Measurements from ENCODE around the gene ABLIM1. TPM values are rescaled to one million over a fixed set of nuclear protein-coding genes. Genes with fewer than 3 reads are reported as not detected.

The ABLIM1 gene
- total RNA-seq, 1 experiment from 2014 or later = 10.4 TPM

DNA sequence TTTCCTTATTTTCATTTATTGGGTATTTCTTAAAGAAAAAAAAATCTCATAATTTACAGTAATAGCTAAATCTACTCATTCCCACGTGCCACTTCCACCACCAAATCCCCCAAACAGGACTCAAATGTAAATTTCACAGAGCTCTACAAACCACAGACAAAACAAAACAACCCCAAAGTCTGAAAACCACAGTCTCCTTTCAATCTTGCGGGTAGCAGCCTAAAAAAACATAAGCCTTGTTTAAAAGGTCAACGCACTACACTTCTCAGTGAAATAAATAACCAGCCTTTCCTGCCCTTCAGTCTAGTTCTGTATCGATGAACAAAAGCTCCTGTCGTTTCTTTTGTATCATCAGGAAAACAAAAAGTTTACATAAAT lies 132.0 kb downstream of the ABLIM1 start:
- Histone ChIP-seq H3K9me3 (replicated peaks) (no peaks in the 10 kb centered on the region), H3K4me3 (no peak overlapping the region)
- peak in 1 of 2 experiments; percentile 47 for DNase-seq (ENCODE audit: low read depth in 1 of 2, low spot score in 2 of 2)

DNA sequence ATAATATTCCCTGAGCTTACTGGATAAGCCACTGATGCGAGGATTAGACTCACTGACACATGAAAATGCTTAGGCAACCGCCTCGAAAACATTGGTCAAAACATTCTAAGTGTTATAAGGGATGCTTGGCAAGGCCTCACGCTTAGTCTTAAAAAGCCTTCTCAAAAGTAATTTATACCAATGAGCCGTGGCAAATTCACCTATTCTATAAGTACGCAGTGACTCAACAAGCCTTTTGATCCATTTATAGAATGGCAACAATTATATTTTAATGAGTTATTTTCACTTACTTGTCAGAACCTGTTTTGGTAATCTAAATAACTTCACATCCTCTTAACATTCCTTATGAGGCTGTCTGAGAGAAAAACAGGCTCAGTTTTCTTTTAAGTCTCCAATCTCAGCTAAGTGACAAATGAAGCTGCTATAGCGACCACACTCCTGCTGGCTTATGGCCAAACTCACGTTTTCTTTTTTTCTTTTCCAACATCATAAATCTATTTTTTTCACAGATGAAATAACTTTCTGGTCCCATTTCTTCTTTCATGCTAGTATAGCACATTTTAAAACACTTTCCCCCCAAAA lies 132.6 kb downstream of the ABLIM1 start:
- no peaks in the 10 kb centered on the region for H3K9me3 ChIP-seq (replicated peaks)
- no peak overlapping the region for H3K27ac ChIP-seq
- H3K36me3 ChIP-seq = no peaks in the 10 kb centered on the region
- H3K27me3 ChIP-seq (replicated peaks) = no peaks in the 10 kb centered on the region
- DNase-seq (ENCODE audit: low read depth in 1 of 2, low spot score in 2 of 2) = no peak
- no peak overlapping the region for H3K4me3 ChIP-seq
- H3K4me1 ChIP-seq (replicated peaks) = peaks cover 35% of the 10 kb centered on the region

More for the DNA sequence above, 132.0 kb downstream of the ABLIM1 start:
- no peaks in the 10 kb centered on the region for H3K36me3 ChIP-seq
- no peak overlapping the region for H3K27ac ChIP-seq
- no peaks in the 10 kb centered on the region for H3K27me3 ChIP-seq (replicated peaks)
- H3K4me1 ChIP-seq (replicated peaks) = peaks cover 35% of the 10 kb centered on the region

DNA sequence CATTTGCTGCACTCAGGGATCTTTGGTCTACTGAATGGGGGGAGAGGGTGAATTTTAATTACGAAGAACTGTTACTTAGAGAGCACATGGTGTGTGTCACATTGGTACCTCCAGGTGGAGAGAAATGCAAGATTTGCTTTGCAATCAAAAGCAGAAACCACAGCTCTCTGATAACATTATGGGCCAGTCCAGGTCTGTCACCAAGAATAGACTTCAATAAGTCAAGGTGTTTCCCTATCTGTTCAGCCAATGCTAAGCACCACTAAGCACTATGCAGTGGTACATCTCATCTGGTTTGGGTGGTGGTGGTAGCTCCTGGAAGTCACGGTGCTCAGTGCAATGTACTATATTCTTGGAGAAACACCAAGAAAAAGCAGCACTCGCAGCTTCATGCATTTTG lies 134.2 kb downstream of the ABLIM1 start:
- H3K9me3 ChIP-seq (replicated peaks) = no peaks in the 10 kb centered on the region
- no peaks in the 10 kb centered on the region for H3K27me3 ChIP-seq (replicated peaks)
- no peak overlapping the region for H3K27ac ChIP-seq
- DNase-seq (ENCODE audit: low read depth in 1 of 2, low spot score in 2 of 2) = no peak
- H3K4me1 ChIP-seq (replicated peaks) = peaks cover 50% of the 10 kb centered on the region
- H3K4me3 ChIP-seq = no peak overlapping the region
- H3K36me3 ChIP-seq = no peaks in the 10 kb centered on the region

DNA sequence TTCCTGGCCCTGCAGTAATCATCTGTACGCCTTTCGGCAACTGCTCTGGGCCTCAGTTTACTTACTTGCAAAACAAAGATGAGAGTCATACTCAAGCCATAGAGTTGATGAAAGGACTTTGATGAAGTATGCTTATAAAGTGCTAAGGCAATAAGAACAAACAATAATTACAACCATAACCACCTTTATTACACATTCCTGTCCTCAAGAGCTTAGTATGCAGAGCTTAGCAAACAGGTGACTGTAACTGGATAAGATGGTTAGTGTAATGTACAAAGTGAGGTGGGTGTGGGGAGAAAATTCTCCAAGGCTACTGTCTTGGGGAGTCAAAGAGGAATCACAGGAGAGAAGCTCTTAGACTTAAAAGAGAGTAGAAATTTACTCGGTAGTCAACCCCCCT lies 136.8 kb downstream of the ABLIM1 start:
- DNase-seq (ENCODE audit: low read depth in 1 of 2, low spot score in 2 of 2) = no peak
- no peaks in the 10 kb centered on the region for H3K36me3 ChIP-seq
- H3K27me3 ChIP-seq (replicated peaks) = no peaks in the 10 kb centered on the region

DNA sequence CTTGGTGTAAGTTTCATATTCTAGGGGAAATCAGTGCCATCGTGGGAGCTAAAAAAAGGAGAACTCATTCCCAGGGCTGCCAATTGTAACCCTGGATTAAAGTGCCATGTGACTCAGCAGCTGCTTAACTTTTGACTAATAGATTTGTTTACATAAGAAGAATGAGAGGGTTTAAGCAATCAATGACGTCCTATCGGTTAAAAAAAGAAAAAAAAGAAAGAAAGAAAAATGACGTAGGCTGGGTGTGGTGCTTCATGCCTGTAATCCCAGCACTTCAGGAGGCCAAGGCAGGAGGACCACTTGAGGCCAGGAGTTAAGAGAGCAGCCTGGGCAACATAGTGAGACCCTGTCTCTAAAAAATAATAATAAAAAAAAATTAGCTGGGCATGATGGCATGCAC lies 137.6 kb downstream of the ABLIM1 start:
- Histone ChIP-seq H3K27ac (peak overlapping the region; percentile 26; the same call in 1 of the 2 replicates), H3K4me1 (replicated peaks) (peaks cover 40% of the 10 kb centered on the region), H3K9me3 (replicated peaks) (no peaks in the 10 kb centered on the region), H3K4me3 (no peak overlapping the region), H3K27me3 (replicated peaks) (no peaks in the 10 kb centered on the region), H3K36me3 (no peaks in the 10 kb centered on the region)
- DNase-seq (ENCODE audit: low read depth in 1 of 2, low spot score in 2 of 2) = peak in 1 of 2 experiments; percentile 70

More for the DNA sequence above, 136.8 kb downstream of the ABLIM1 start:
- H3K4me1 ChIP-seq (replicated peaks) = peaks cover 47% of the 10 kb centered on the region
- H3K4me3 ChIP-seq = no peak overlapping the region
- H3K27ac ChIP-seq = no peak overlapping the region
- no peaks in the 10 kb centered on the region for H3K9me3 ChIP-seq (replicated peaks)

DNA sequence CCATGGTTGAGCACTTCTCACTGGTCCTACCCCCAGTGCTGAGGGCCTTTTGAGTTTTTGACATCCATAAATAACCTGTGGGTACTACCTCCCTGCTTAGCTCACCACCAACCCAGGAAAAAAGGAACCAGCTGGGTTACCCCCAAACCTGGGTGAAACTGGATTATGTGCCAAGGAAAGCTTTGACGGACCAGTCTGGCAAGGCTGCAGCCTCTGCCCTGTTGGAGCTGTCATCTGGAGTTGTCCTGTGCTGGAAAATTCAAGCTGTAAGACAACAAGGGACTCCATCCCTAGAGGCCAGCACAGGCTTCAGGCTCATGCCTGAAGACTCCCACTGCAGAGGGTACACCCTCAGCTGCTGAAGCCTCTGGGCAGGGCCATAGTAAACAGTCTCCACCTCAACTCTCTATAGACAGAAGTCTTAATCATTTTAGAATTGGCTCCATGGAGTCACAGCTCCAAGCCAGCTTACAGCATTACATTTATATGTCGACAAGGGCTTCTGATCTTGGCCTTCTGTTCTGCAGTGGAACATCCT lies 138.2 kb downstream of the ABLIM1 start:
- no peaks in the 10 kb centered on the region for H3K9me3 ChIP-seq (replicated peaks)
- peak overlapping the region; percentile 26; the same call in 1 of the 2 replicates for H3K27ac ChIP-seq
- DNase-seq (ENCODE audit: low read depth in 1 of 2, low spot score in 2 of 2) = no peak

DNA sequence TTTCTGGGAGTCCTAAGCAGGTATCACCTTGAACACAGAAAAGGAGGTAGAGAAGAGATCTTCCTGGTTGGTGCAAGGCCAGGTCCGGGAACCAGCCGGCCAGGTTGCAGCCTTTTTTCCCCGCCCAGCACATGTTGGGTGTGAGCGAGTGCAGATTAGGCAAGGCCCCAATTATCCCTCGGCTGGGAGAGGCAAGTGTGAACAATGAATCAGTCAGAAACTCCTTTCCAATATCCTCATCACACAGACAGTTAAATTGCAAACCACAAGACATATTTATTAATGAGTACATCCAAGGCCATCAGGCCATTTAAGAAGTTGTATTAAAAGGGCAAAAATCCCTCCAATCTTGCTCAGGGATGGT lies 138.8 kb downstream of the ABLIM1 start:
- no peak overlapping the region for H3K4me3 ChIP-seq
- no peak overlapping the region for H3K27ac ChIP-seq
- no peaks in the 10 kb centered on the region for H3K9me3 ChIP-seq (replicated peaks)
- H3K27me3 ChIP-seq (replicated peaks) = no peaks in the 10 kb centered on the region
- DNase-seq (ENCODE audit: low read depth in 1 of 2, low spot score in 2 of 2) = no peak
- peaks cover 40% of the 10 kb centered on the region for H3K4me1 ChIP-seq (replicated peaks)
- H3K36me3 ChIP-seq = no peaks in the 10 kb centered on the region

More for the DNA sequence above, 138.2 kb downstream of the ABLIM1 start:
- Histone ChIP-seq H3K4me3 (no peak overlapping the region), H3K4me1 (replicated peaks) (peaks cover 40% of the 10 kb centered on the region), H3K36me3 (no peaks in the 10 kb centered on the region), H3K27me3 (replicated peaks) (no peaks in the 10 kb centered on the region)

DNA sequence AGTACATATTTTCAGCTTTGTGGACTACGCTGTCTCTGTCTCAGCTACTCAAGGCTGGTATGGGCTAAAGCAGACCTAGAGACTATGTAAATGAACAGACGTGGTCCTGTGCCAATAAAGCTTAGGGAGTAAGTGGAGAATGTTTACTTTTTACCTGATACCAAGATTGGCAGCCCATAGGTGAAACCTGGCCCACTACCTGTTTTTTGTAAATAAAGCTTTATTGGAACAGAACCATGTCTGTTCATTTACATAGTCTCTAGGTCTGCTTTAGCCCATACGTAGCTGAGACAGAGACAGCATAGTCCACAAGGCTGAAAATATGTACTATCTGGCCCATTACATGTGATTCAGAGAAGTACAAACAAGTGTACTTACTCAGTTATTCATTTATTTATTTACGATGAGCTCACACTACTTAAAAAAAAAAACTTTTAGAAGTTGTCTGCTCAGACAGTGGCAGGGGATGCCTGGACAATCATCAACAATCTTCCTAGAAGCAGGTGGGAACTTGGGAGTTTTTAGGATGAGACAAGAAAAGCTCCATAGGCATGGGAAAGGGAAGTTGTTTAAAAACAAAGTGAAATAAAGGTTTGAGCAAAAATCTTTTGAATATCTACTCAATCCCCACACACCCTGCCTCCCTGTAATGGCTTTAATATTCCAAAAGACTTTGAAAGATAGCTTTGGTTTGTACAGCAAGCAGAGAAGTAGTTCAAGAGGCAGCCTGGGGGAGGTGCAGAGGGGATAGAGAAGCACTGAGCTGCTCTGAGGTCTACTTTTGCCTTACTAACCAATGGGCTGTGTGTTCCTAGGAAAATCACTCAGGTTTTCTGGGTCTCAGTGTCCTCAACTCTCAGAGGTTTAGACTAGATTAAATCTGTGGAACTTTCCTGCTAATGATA lies 139.4 kb downstream of the ABLIM1 start:
- no peaks in the 10 kb centered on the region for H3K36me3 ChIP-seq
- peak in 1 of 2 experiments; percentile 31 for DNase-seq (ENCODE audit: low read depth in 1 of 2, low spot score in 2 of 2)
- peaks cover 38% of the 10 kb centered on the region for H3K4me1 ChIP-seq (replicated peaks)
- H3K4me3 ChIP-seq = no peak overlapping the region
- no peaks in the 10 kb centered on the region for H3K27me3 ChIP-seq (replicated peaks)
- no peak overlapping the region for H3K27ac ChIP-seq
- H3K9me3 ChIP-seq (replicated peaks) = no peaks in the 10 kb centered on the region

DNA sequence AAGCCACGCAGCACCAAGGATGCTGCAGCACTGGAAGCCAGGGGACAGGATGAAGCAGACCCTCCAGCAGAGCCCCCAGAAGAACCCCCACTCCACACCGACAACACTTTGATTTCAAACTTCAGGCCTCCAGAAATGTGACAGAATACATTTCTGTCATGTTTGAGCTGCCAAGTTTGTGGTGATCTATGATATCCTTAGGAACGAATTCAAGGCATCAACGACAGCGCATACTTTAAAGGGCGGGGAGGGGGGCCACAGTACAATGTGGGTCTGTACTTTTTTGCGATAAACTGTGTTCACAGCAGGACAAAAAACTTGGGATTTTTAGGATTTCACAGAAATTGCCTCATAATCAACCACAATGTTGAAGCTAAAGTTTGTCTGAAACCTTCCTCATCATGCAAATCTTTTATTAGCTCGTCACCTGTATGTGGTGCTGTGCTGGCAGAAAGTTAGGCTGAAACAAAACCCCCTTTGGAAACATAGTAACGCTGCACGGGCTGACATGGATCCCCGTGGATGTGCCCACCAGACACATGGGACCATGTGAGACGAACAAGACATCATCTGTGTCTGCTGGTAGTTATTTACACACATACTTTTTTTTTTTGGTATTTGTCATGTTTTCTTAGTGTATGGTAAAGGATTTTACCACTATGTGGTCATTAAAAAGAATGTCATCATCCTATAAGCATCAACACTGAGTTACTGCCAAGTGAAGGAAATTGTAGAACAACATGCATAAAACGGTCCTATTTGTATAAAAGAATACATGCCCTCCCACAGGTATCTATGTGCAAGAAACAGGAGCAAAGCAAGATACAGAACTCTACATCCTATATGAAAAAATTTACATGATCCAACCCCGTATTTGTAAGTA lies 140.5 kb downstream of the ABLIM1 start:
- DNase-seq (ENCODE audit: low read depth in 1 of 2, low spot score in 2 of 2) = no peak
- Histone ChIP-seq H3K4me1 (replicated peaks) (peaks cover 33% of the 10 kb centered on the region), H3K27ac (no peak overlapping the region), H3K4me3 (no peak overlapping the region), H3K36me3 (no peaks in the 10 kb centered on the region), H3K27me3 (replicated peaks) (no peaks in the 10 kb centered on the region; the same call in 1 of the 2 replicates), H3K9me3 (replicated peaks) (no peaks in the 10 kb centered on the region)

DNA sequence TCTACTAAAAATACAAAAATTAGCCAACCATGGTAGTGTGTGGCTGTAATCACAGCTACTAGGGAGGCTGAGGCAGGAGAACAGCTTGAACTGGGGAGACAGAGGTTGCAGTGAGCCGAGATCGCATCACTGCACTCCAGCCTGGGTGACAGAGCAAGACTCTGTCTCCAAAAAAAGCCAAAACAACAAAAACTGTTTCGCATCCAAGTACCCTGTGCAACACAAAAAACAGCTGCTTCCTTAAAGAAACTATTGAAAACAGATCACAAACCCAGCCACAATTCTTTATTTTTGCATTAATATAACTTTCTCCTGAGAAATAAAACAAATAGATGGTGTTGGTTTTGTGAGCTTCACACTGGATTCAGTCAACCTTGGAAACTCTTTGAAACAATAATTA lies 141.7 kb downstream of the ABLIM1 start:
- Histone ChIP-seq H3K4me3 (no peak overlapping the region), H3K27ac (no peak overlapping the region), H3K36me3 (no peaks in the 10 kb centered on the region), H3K27me3 (replicated peaks) (no peaks in the 10 kb centered on the region; the same call in 1 of the 2 replicates), H3K9me3 (replicated peaks) (no peaks in the 10 kb centered on the region), H3K4me1 (replicated peaks) (peaks cover 23% of the 10 kb centered on the region)
- DNase-seq (ENCODE audit: low read depth in 1 of 2, low spot score in 2 of 2) = no peak

DNA sequence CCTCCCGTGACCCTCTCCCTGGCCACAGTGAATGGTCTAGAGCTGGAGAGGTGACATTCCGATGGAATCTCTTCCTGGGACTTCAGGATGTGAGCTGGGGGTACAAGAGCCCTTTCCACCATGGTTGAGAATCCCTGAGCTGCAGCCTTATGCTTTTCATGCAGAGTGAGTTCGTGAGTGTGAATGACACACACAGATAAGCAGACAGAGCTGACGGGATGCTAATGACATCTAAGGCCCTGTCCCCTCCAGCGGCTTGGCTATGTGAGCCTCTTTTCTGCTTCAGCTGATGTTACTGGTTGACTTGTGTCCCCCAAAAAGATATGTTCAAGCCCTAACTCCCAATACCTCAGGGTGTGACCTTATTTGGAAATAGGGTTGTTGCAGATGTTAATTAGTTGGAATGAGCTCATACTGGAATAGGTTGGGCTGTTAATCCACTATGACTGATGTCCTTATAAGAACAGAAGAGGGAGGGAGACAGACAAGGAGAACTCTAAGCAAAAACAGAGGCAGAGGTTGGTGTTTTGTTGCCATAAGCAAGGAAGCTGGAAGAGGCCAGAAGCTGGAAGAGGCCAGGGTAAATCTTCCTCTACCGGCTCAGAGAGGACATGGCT lies 142.7 kb downstream of the ABLIM1 start:
- H3K4me1 ChIP-seq (replicated peaks) = peaks cover 23% of the 10 kb centered on the region
- no peak for DNase-seq (ENCODE audit: low read depth in 1 of 2, low spot score in 2 of 2)
- H3K27ac ChIP-seq = no peak overlapping the region
- no peaks in the 10 kb centered on the region for H3K9me3 ChIP-seq (replicated peaks)
- H3K4me3 ChIP-seq = no peak overlapping the region
- H3K36me3 ChIP-seq = no peaks in the 10 kb centered on the region
- no peaks in the 10 kb centered on the region; the same call in 1 of the 2 replicates for H3K27me3 ChIP-seq (replicated peaks)

DNA sequence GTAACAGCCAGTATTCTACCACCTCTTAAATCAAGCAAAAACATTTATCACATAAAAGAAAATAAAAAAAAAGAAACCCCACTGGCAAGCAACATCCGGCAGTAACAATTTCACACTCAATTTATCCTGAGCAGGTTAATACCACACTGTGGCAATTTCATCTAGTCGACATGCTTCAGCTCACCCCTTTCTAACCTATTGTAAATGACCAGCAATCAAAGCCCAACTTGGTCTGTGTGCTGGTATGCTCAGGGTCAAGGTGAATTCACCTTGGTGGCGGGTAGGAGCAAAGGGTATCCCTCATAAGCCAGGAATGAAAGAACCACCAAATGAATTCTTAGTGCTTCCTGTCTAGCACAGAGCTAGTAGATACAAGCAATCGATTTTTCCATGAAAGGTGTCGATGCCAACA lies 144.7 kb downstream of the ABLIM1 start:
- no peak for DNase-seq (ENCODE audit: low read depth in 1 of 2, low spot score in 2 of 2)
- Histone ChIP-seq H3K27ac (no peak overlapping the region), H3K4me3 (no peak overlapping the region), H3K4me1 (replicated peaks) (peaks cover 3% of the 10 kb centered on the region), H3K36me3 (no peaks in the 10 kb centered on the region), H3K27me3 (replicated peaks) (no peaks in the 10 kb centered on the region; the same call in 1 of the 2 replicates), H3K9me3 (replicated peaks) (no peaks in the 10 kb centered on the region)

DNA sequence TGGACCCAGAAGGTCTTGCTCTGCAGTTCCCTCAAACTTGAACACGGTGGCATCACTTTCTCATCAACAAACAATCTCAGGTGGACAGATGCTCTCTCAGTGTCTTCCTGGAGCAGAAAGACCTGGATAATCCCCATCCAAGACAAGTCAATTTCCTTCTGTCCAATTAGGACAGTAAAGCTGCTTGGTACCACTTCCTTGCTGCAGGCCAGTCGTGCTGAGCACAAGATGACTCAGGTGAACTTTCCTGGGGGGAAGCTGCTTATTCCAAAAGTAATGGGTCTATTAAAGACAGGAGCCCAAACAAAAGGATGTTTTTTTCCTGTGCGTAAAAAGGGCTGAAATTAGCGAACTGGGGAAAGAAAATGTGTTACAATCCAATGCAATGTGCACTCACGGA lies 146.2 kb downstream of the ABLIM1 start:
- Histone ChIP-seq H3K9me3 (replicated peaks) (no peaks in the 10 kb centered on the region), H3K4me1 (replicated peaks) (peaks cover 6% of the 10 kb centered on the region), H3K36me3 (no peaks in the 10 kb centered on the region), H3K4me3 (no peak overlapping the region), H3K27me3 (replicated peaks) (no peaks in the 10 kb centered on the region; the same call in 1 of the 2 replicates), H3K27ac (no peak overlapping the region)
- no peak for DNase-seq (ENCODE audit: low read depth in 1 of 2, low spot score in 2 of 2)
